ENCODE measurements around the gene FLNA.

DNA sequence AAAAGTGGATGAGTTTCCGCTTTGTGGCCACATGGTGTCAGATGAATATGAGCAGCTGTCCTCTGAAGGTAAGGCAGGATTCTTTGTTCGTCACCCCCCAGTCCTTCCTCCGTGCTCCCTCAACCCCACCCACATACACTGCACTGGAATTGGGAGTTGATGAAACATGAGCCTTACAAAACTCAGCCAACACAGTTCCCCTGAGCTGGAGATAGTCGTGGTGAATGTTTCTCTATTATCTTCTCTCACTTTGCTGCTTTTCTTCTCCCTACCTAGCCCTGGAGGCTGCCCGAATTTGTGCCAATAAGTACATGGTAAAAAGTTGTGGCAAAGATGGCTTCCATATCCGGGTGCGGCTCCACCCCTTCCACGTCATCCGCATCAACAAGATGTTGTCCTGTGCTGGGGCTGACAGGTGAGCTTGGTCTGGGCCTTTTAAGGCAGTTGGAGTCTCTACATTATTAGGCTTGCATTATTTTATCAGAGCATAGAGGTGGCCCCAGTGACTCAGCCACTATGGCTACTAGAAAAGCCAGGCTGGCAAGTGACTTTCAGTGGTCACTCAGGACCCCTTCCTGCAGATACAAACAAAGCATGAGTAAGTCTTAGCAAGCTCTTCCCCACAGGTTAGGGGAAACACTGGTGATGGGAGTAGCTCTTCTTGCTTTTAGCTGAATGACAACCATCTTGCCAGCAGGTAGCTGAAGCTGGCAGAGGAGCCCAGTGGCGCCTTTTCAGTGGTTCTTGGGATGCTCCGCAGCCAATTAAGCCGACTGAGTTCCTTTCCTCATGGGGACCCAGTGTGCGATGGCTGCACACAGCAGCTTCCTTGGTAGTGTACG lies 25.3 kb upstream of the FLNA start:
- TF ChIP-seq, protein P1, sequence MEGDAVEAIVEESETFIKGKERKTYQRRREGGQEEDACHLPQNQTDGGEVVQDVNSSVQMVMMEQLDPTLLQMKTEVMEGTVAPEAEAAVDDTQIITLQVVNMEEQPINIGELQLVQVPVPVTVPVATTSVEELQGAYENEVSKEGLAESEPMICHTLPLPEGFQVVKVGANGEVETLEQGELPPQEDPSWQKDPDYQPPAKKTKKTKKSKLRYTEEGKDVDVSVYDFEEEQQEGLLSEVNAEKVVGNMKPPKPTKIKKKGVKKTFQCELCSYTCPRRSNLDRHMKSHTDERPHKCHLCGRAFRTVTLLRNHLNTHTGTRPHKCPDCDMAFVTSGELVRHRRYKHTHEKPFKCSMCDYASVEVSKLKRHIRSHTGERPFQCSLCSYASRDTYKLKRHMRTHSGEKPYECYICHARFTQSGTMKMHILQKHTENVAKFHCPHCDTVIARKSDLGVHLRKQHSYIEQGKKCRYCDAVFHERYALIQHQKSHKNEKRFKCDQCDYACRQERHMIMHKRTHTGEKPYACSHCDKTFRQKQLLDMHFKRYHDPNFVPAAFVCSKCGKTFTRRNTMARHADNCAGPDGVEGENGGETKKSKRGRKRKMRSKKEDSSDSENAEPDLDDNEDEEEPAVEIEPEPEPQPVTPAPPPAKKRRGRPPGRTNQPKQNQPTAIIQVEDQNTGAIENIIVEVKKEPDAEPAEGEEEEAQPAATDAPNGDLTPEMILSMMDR (conservative IDR thresholded peaks at IDR 0.05): no peak
- TF ChIP-seq EZH2 (IDR thresholded peaks at IDR 0.05; ENCODE audit: low read depth): no peak

All from PC-9 (cell line).